ENCODE measurements around the gene PEX3. TPM values are rescaled to one million over a fixed set of nuclear protein-coding genes. Genes with fewer than 3 reads are reported as not detected.
A peak's percentile ranks its signal among the peaks of the same experiment; 100 is the strongest.

The PEX3 gene
- total and polyA plus RNA-seq, 2 experiments from 2014 or later = 13.8 to 19.4 TPM

- no peaks in the 10 kb centered on the region for H3K36me3 ChIP-seq (ENCODE audit: insufficient read depth)
- DNase-seq (ENCODE audit: low spot score) (no peak), ATAC-seq (peak; percentile 72)
- peak overlapping the region; percentile 29; the same call in 1 of the 2 replicates for H3K4me2 ChIP-seq
- Mint-ChIP-seq H3K36me3 (ENCODE audit: low read depth) (peaks cover 6% of the 10 kb centered on the region; the same call in 1 of the 3 replicates), H3K4me3 (no peak overlapping the region; the same call in 2 of the 3 replicates), H3K27ac (no peak overlapping the region), H3K4me1 (peaks cover 29% of the 10 kb centered on the region), H3K9me3 (peaks cover 3% of the 10 kb centered on the region; the same call in 1 of the 3 replicates), H3K27me3 (ENCODE audit: insufficient read depth, low read depth, poor library complexity) (peaks cover 25% of the 10 kb centered on the region)
- H2AFZ ChIP-seq = no peak overlapping the region
- TF ChIP-seq NANOG (IDR thresholded peaks at IDR 0.05; ENCODE audit: borderline replicate concordance) = no peak
- TF ChIP-seq CREB1 (CRISPR knock-in tag; IDR thresholded peaks at IDR 0.05; ENCODE audit: low read depth) = no peak
- no peak for TF ChIP-seq ZNF114 (CRISPR knock-in tag; IDR thresholded peaks at IDR 0.05)
- TF ChIP-seq ETS1 (IDR thresholded peaks at IDR 0.05) = no peak
- no peak for TF ChIP-seq JUNB (IDR thresholded peaks at IDR 0.05; ENCODE audit: unreplicated experiment)
- TF ChIP-seq, protein P1, sequence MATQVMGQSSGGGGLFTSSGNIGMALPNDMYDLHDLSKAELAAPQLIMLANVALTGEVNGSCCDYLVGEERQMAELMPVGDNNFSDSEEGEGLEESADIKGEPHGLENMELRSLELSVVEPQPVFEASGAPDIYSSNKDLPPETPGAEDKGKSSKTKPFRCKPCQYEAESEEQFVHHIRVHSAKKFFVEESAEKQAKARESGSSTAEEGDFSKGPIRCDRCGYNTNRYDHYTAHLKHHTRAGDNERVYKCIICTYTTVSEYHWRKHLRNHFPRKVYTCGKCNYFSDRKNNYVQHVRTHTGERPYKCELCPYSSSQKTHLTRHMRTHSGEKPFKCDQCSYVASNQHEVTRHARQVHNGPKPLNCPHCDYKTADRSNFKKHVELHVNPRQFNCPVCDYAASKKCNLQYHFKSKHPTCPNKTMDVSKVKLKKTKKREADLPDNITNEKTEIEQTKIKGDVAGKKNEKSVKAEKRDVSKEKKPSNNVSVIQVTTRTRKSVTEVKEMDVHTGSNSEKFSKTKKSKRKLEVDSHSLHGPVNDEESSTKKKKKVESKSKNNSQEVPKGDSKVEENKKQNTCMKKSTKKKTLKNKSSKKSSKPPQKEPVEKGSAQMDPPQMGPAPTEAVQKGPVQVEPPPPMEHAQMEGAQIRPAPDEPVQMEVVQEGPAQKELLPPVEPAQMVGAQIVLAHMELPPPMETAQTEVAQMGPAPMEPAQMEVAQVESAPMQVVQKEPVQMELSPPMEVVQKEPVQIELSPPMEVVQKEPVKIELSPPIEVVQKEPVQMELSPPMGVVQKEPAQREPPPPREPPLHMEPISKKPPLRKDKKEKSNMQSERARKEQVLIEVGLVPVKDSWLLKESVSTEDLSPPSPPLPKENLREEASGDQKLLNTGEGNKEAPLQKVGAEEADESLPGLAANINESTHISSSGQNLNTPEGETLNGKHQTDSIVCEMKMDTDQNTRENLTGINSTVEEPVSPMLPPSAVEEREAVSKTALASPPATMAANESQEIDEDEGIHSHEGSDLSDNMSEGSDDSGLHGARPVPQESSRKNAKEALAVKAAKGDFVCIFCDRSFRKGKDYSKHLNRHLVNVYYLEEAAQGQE (IDR thresholded peaks at IDR 0.05; ENCODE audit: unreplicated experiment) = no peak
- no peak for TF ChIP-seq ZNF462 (CRISPR knock-in tag; IDR thresholded peaks at IDR 0.05)
- no peak for TF ChIP-seq POLR2AphosphoS5 (IDR thresholded peaks at IDR 0.05; ENCODE audit: low read depth)
- TF ChIP-seq EZH2phosphoT487 (IDR thresholded peaks at IDR 0.05; ENCODE audit: unreplicated experiment) = no peak
- no peak for TF ChIP-seq STAT1 (IDR thresholded peaks at IDR 0.05; ENCODE audit: unreplicated experiment)
- no peak for TF ChIP-seq ZNF331 (CRISPR knock-in tag; IDR thresholded peaks at IDR 0.05; ENCODE audit: low read depth)
- TF ChIP-seq EZH2 (IDR thresholded peaks at IDR 0.05; ENCODE audit: low read depth, unreplicated experiment) = no peak
- no peak for TF ChIP-seq CTCF (conservative IDR thresholded peaks at IDR 0.05; ENCODE audit: low read depth in 2 of 2)
- no peak overlapping the region for H3K4me3 ChIP-seq
- H3K27ac ChIP-seq (ENCODE audit: low read depth) = no peak overlapping the region
- 0 out of 2 replicates have a peak, but pooled peaks cover 3% of the 10 kb centered on the region for H3K9me2 ChIP-seq (ENCODE audit: insufficient read depth)
- no peaks in the 10 kb centered on the region for H3F3A ChIP-seq (replicated peaks; ENCODE audit: low read depth)
- H3K79me2 ChIP-seq (replicated peaks; ENCODE audit: insufficient read depth) = no peaks in the 10 kb centered on the region
- H4K20me1 ChIP-seq (replicated peaks; ENCODE audit: insufficient read depth) = no peaks in the 10 kb centered on the region; the same call in 1 of the 2 replicates
- peaks cover 50% of the 10 kb centered on the region for H3K27me3 ChIP-seq (ENCODE audit: insufficient read depth)
- peaks cover 18% of the 10 kb centered on the region for H3K4me1 ChIP-seq (ENCODE audit: insufficient read depth)
Measured at GRCh38 chr6:143516690-143517446, 66.3 kb downstream of the PEX3 start.
